Fibroblast of skin of scalp (primary cell): ENCODE data around the gene ESF1. TPM values are rescaled to one million over a fixed set of nuclear protein-coding genes. Genes with fewer than 3 reads are reported as not detected.

Experiments
- DNase-seq: peaks from one replicate; pipeline ENCODE4 v3.0.0-alpha.2; 2013
- polyA plus RNA-seq, 2 experiments: library from polyadenylated mRNA; unstranded; fragments of 120-200 nt; gene quantifications; one replicate each; pipeline ENCODE4 v1.2.1, GENCODE V29; 2013; ENCODE audit not compliant: insufficient read length in 2 of 2

ESF1 gene, protein sequence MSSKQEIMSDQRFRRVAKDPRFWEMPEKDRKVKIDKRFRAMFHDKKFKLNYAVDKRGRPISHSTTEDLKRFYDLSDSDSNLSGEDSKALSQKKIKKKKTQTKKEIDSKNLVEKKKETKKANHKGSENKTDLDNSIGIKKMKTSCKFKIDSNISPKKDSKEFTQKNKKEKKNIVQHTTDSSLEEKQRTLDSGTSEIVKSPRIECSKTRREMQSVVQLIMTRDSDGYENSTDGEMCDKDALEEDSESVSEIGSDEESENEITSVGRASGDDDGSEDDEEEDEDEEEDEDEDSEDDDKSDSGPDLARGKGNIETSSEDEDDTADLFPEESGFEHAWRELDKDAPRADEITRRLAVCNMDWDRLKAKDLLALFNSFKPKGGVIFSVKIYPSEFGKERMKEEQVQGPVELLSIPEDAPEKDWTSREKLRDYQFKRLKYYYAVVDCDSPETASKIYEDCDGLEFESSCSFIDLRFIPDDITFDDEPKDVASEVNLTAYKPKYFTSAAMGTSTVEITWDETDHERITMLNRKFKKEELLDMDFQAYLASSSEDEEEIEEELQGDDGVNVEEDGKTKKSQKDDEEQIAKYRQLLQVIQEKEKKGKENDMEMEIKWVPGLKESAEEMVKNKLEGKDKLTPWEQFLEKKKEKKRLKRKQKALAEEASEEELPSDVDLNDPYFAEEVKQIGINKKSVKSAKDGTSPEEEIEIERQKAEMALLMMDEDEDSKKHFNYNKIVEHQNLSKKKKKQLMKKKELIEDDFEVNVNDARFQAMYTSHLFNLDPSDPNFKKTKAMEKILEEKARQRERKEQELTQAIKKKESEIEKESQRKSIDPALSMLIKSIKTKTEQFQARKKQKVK
- polyA plus RNA-seq (2013, experiment 1 of 2; ENCODE audit: insufficient read length) = 10.5 TPM
- 13.0 TPM for polyA plus RNA-seq (2013, experiment 2 of 2; ENCODE audit: insufficient read length)

- peak; percentile 97 for DNase-seq
Measured at GRCh38 chr20:13784893-13785715, at the start of gene ESF1, which contains the start of gene NDUFAF5. TSS of gene ESF1 (minus strand) at chr20:13784919. CDS start at chr20:13783140, 1,779 bp downstream. TSS of gene NDUFAF5 (plus strand) at chr20:13785028. CDS start at chr20:13785069, 41 bp downstream.

DNA sequence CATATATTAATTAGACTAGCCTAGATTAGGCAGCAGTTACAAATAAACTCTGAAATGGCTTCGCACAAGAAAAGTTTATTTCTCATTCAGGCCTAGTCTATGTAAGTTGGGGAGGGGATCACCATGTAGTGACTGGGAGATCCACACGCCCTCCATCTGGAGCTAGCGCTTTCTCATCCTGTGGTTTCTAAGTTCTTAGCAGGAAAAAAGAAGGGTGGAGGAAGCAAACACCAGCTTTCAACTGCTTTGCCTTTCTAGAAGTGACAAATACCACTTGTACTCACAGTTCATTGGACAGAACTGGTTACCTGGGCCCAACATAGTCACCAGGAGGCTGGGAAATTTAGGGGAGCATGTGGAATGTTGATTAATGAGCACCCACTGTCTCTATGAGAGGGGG lies 46.8 kb upstream of the ESF1 start:
- DNase-seq = no peak

DNA sequence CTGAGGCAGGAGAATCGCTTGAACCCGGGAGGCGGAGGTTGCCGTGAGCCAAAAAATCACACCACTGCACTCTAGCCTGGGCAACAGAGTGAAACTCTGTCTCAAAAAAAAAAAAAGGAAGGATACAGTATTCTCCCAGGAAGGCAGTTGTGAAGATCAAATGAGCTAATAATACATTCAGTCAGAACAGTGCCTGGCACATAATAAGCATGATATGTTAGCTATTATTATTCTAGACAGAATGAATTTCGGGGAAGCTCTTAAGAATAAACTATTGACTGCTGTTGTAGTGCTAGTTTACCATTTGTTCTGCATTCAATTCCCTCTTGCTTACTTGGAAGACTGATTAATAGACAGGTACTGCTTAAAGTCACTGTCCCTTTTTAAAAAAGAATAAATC lies 40.7 kb upstream of the ESF1 start:
- DNase-seq = no peak

DNA sequence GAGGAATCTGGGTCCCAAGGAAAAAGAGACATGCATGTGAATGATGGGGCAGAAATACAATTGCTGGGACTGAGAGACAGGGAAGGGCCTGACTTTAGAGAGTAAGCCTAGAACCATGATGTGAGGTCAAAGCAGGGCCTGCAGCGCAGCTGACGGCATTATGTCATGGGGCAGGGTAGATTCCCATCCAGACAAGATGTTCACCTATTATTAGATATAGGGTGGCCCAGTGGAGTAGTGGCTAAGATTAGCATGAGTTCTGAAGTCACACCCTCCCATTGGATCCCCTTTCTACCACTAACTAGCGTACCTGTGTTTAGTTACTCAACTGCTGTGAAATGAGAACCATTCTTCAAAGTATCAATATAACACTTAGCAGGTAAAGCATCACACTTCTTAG lies 39.7 kb upstream of the ESF1 start:
- no peak for DNase-seq

DNA sequence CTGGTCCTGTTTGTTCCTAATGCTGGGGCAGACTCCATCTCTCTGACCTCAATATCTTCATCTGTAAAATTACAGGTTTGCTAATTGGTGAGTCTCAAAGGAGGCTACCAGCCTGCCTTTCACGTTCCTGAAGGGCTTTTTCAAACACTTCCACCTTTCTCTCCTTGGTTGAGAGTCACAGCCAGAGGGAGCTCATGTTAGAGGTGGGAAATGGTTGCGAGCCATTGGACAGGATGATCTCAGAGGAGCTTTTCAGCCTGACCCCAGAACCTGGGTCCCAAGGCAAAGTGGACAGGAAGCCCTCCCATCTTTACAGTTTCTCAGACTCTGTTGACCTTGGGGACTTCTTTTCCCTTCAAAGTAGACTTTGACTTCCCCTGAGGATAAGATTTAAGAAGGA lies 37.7 kb upstream of the ESF1 start:
- peak; percentile 13 for DNase-seq

GRCh38 chr20:13821876-13822275 lies 37.2 kb upstream of the ESF1 start:
- peak; percentile 37 for DNase-seq

GRCh38 chr20:13819885-13820645 lies 35.3 kb upstream of the ESF1 start:
- peak; percentile 59 for DNase-seq

GRCh38 chr20:13817342-13817741 lies 32.6 kb upstream of the ESF1 start:
- DNase-seq = no peak

DNA sequence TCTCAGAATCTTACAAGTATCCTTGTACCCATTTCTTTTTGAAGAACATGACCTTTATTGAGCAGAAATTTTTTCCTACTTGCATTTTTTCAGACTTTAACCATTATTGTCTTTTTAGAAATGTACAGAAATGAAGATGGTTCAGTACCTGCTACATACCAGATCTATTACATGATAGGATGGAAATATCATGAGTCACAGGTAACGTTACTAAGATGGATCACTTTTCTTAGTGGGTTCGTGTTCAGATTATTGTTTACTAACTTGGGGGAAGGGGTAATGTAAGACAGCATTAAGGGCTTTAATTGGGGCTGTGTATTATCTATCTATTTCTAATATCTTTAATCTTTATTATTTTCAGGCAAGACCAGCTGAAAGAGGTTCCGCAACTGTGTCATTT lies 32.0 kb upstream of the ESF1 start:
- no peak for DNase-seq

- DNase-seq = no peak
Measured at GRCh38 chr20:13814672-13815071, 30.0 kb upstream of the ESF1 start.

DNA sequence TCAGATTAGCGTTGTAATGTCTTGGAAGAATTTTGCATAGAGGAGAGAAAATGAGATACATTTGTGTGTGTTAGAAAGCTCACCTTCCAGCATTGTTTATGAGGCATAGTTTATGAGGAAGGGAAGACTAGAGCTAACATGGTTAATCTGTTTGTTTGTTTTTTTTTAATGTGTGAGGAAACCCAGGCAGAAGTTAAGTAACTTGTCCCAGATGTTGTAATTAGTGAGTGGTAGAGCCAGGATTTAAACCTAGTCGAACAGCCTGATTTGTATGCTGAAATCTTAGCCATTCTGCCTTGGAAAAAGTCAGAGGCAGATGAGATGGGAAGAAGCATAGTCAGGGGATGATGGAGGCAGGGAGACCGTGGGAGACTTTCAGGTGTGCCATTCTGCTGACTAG lies 29.2 kb upstream of the ESF1 start:
- no peak for DNase-seq

DNA sequence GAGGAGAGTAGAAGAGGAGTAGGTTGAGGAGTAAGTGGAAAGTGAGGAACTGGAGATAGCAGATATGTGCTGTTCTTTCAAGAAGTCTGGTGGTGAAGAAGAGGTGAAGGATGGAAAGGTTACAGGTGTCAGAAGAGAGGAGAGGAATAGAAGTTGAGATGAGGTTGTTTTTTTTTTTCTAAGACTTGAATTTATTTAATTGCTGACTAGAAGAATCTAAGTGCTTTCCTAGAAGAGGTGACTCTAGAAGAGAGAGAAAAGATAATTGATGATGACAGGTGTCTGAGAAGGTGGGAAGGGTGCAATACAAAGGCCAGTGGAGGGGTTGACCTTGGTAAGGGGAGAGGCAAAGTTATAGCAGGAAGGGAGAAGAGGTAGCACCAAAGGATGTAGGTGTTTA lies 25.7 kb upstream of the ESF1 start:
- no peak for DNase-seq

- no peak for DNase-seq
Measured at GRCh38 chr20:13809855-13810254, 25.1 kb upstream of the ESF1 start.

DNA sequence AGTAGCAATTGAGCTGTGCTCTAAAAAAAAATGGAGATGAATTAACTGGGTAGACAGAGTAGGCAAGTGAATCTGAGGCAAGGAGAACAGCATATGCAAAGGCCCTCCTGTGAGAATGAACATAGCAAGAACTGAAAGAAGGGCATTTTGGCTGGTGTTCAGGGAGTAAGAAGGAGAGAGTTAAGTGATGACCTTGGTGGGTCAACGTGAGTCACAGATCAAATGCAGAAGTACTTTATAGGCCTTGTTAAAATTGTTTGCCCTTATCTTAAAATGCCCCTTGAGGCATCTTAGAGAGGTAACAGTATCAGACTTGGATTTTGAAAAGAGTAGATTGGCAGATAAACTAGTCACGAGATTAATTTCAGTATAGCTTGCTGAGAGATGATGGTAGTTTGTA lies 24.7 kb upstream of the ESF1 start:
- DNase-seq = no peak

- DNase-seq = peak; percentile 40
Measured at GRCh38 chr20:13800728-13801134, 16.0 kb upstream of the ESF1 start.

DNA sequence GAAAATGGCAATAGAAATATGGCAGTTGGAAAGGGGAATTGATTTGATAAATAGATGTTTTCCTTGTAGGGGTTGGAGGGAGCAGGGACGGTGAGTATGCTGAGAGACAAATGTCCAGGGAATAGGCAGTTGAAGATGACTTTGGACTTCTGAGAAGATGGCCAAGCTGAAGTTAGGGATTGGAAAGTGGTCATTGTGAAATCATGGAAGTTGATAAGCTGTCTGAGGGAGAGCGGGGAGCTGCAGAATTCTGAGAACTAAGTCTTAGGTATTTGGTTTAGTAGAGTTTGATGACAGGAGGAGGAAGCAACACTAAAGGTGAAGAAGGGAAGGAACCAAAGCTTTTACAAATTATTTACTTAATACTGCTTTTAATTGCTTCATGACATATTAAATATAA lies 15.3 kb upstream of the ESF1 start:
- DNase-seq = no peak

- no peak for DNase-seq
Measured at GRCh38 chr20:13799040-13799439, 14.3 kb upstream of the ESF1 start.

DNA sequence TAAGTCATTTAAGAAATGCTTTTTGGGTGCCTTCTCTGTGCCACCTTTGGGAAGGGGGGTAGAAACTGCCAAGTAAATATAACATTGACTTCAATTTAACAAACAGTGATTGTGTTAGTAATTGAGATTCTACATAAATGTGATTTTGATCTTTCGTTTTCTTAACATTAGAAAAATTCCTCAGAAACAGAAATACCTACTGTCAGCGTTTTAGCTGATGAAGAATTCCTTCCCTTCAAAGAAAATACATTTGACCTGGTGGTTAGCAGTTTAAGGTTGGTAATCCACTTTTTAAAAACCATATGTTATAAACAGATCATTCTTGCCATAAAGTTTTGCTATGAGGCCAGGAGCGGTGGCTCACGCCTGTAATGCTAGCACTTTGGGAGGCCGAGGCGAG lies 9.9 kb upstream of the ESF1 start:
- DNase-seq = no peak

- no peak for DNase-seq
Measured at GRCh38 chr20:13793001-13793400, 8.3 kb upstream of the ESF1 start.

DNA sequence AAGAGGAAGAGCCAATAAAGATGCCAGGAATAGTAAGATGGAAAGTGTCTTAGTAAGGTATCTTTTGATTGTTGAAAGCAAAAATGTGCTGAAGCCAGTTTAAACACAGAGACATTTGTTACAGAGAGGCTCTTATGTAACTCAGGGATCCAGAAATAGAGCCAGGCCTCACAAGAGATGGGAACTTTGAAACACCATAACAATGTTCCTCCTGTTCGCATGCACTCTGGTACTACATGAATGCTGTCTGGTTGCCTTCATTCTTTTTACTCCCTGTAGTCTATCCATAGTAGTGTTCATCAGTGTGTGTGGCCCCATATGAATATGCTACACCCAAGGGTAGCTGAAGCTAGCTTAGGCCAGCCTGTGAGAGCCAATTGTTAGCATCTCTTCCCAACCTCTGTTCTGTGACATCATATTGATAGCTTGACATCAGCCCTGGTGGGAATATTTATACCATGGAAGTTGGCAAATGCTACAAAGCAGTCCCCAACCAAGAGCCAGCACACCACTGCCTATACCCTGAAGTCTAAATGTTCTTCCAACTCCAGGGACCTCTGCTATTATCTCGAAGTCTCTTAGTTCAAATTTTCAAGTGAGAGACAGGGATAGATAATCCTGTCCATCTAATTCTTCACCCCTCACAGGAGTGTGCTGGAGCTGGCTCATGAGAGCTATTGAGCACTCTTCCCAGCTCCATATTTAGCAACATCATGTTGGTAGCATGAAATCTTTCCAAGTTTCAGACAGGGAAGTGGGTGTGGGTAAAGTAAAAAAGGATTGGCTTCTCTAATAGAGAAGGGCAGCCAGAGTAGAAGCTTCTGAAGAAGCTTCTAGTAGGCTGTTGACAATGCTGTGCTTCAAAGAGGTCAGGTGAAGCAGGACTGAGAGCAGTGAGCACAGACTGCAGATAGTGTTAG lies 7.1 kb upstream of the ESF1 start:
- DNase-seq = no peak

DNA sequence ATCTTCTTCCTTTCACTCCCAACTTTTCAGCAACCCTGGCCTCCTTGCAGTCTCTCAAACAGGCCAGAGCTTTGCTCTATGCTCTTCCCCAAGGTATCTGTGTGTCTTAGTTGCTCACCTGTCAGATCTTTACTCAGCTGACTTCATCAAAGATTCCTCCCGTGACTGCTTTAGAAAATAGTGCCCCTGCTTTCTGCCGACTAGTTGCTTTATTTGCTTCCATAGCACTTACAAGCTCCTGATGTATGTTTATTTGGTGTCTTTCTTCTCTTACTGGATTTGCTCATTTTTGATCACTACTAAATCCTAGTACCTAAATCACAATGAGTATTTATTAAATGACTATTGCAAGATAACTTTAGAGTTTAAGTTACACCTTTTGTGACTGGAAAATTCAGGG lies 6.0 kb upstream of the ESF1 start:
- DNase-seq = no peak
